GM21528 (cell line): ENCODE measurements around the gene KIAA0040.

Source experiments
- ATAC-seq: cut with Tn5 transposase; IDR thresholded peaks from one replicate; pipeline ENCODE4 v1.9.1; 2021; ENCODE audit warnings: mild to moderate bottlenecking, moderate library complexity; ENCODE audit not compliant: unreplicated experiment, low FRiP score

The KIAA0040 gene

GRCh38 chr1:175192630-175193526 lies at the start of gene KIAA0040:
Gene KIAA0040 (minus strand): TSS chr1:175192776. CDS start chr1:175161013, 31,763 bp downstream.
- peak; percentile 61 for ATAC-seq

GRCh38 chr1:175237389-175237788 lies 44.8 kb upstream of the KIAA0040 start:
- peak; percentile 63 for ATAC-seq

GRCh38 chr1:175234639-175235038 lies 42.1 kb upstream of the KIAA0040 start:
- ATAC-seq: no peak

GRCh38 chr1:175232335-175232734 lies 39.8 kb upstream of the KIAA0040 start:
- no peak for ATAC-seq

GRCh38 chr1:175225805-175226129 lies 33.2 kb upstream of the KIAA0040 start:
- ATAC-seq: peak; percentile 32

- no peak for ATAC-seq
Measured at GRCh38 chr1:175222296-175222938, 29.8 kb upstream of the KIAA0040 start.

- no peak for ATAC-seq
Measured at GRCh38 chr1:175221557-175222175, 29.1 kb upstream of the KIAA0040 start.

GRCh38 chr1:175220853-175221556 lies 28.4 kb upstream of the KIAA0040 start:
- ATAC-seq: no peak

GRCh38 chr1:175219774-175220173 lies 27.2 kb upstream of the KIAA0040 start:
- ATAC-seq: no peak

- no peak for ATAC-seq
Measured at GRCh38 chr1:175218786-175219434, 26.3 kb upstream of the KIAA0040 start.

GRCh38 chr1:175217721-175218531 lies 25.4 kb upstream of the KIAA0040 start:
- ATAC-seq: no peak

- no peak for ATAC-seq
Measured at GRCh38 chr1:175216444-175216843, 23.9 kb upstream of the KIAA0040 start.

- ATAC-seq: no peak
Measured at GRCh38 chr1:175211656-175212055, 19.1 kb upstream of the KIAA0040 start.

GRCh38 chr1:175210744-175211143 lies 18.2 kb upstream of the KIAA0040 start:
- no peak for ATAC-seq

- ATAC-seq: no peak
Measured at GRCh38 chr1:175209493-175209921, 16.9 kb upstream of the KIAA0040 start.

GRCh38 chr1:175208773-175209492 lies 16.4 kb upstream of the KIAA0040 start:
- ATAC-seq: peak; percentile 78

GRCh38 chr1:175207971-175208370 lies 15.4 kb upstream of the KIAA0040 start:
- ATAC-seq: no peak

- ATAC-seq: no peak
Measured at GRCh38 chr1:175206687-175207086, 14.1 kb upstream of the KIAA0040 start.

- ATAC-seq: peak; percentile 73
Measured at GRCh38 chr1:175204330-175204729, 11.8 kb upstream of the KIAA0040 start.
